SU-DHL-6 (cell line): ENCODE results near the gene SNX10.

Experiments used
- CTCF ChIP-seq: fragments of 200-600 bp; sonication (generic); IDR thresholded peaks from one replicate; pipeline ENCODE4 v1.5.1; 2017; ENCODE audit warnings: antibody characterized with exemption, mild to moderate bottlenecking, low read length, moderate library complexity; ENCODE audit not compliant: insufficient read depth, poor library complexity, severe bottlenecking
- EZH2phosphoT487 ChIP-seq: fragments of 200-600 bp; sonication (generic), shearing (Covaris generic); conservative IDR thresholded peaks from 2 replicates; pipeline ENCODE4 v1.6.1; 2018; ENCODE audit warnings: mild to moderate bottlenecking, antibody characterized with exemption, low read length, moderate library complexity, mixed read lengths

GRCh38 chr7:26360650-26361049 lies 69.0 kb downstream of the SNX10 start:
- TF ChIP-seq CTCF (no peak), EZH2phosphoT487 (no peak)
